PC-9 (cell line): Measurements from ENCODE around the gene SMAD1. TPM values are rescaled to one million over a fixed set of nuclear protein-coding genes. Genes with fewer than 3 reads are reported as not detected.

Experiments
- BruUV-seq: library from RNA; stranded (reverse); fragments of 400-500 nt; replicated peaks from 2 replicates; lab custom pipeline; 2021; lab: Mats Ljungman, UMichigan
- CTCF ChIA-PET: fragments of 300-600 bp; sonication (Branson Sonifier 250); formaldehyde crosslinking; loops from one replicate; lab custom pipeline; 2022; ENCODE audit warnings: antibody characterized with exemption; lab: Charles Lee
- POLR2A ChIA-PET: fragments of 300-600 bp; sonication (Branson Sonifier 250); formaldehyde crosslinking; loops from one replicate; lab custom pipeline; 2022; ENCODE audit warnings: antibody characterized with exemption; ENCODE audit not compliant: unreplicated experiment; lab: Charles Lee
- DNase-seq, 2 experiments: peaks; one replicate each; pipeline versions ENCODE4 v3.0.0 to v3.0.0-alpha.2; 2015 to 2022; ENCODE audit warnings: mixed read lengths in 1 of 2
- H2AFZ ChIP-seq: fragments of 200-600 bp; sonication (generic); 2 replicates; pipeline ENCODE4 v1.8.1; 2017; ENCODE audit warnings: antibody characterized with exemption
- H3F3A ChIP-seq: fragments of 200-600 bp; sonication (generic); 2 replicates; pipeline ENCODE4 v1.8.1; 2017; ENCODE audit warnings: antibody characterized with exemption, mild to moderate bottlenecking, low read depth; ENCODE audit not compliant: insufficient read depth
- H3K27ac ChIP-seq: fragments of 200-600 bp; sonication (generic); 2 replicates; pipeline ENCODE4 v1.6.1; 2016; ENCODE audit warnings: mixed run types
- H3K27me3 ChIP-seq: fragments of 200-600 bp; sonication (generic); 2 replicates; pipeline ENCODE4 v1.6.1; 2016; ENCODE audit warnings: low read depth, mixed run types; ENCODE audit not compliant: insufficient read depth
- H3K36me3 ChIP-seq: fragments of 200-600 bp; sonication (generic); 2 replicates; pipeline ENCODE4 v1.6.1; 2016; ENCODE audit warnings: low read depth, mixed run types
- H3K4me1 ChIP-seq: fragments of 200-600 bp; sonication (generic); replicated peaks from 2 replicates; pipeline ENCODE4 v1.6.1; 2016; ENCODE audit warnings: mixed run types; ENCODE audit not compliant: insufficient read depth
- H3K4me2 ChIP-seq: fragments of 200-600 bp; sonication (generic); 2 replicates; pipeline ENCODE4 v1.6.1; 2017; ENCODE audit warnings: mixed run types
- H3K4me3 ChIP-seq: fragments of 200-600 bp; sonication (generic); 2 replicates; pipeline ENCODE4 v1.6.1; 2016; ENCODE audit warnings: mixed run types
- H3K79me2 ChIP-seq: fragments of 200-600 bp; sonication (generic); 2 replicates; pipeline ENCODE4 v1.6.1; 2017; ENCODE audit warnings: low read depth, mixed run types
- H3K9me2 ChIP-seq: fragments of 200-600 bp; sonication (generic); 2 replicates; pipeline ENCODE4 v1.8.1; 2017; ENCODE audit warnings: mild to moderate bottlenecking; ENCODE audit not compliant: insufficient read depth
- H3K9me3 ChIP-seq: fragments of 200-600 bp; sonication (generic); 2 replicates; pipeline ENCODE4 v1.8.1; 2016; ENCODE audit warnings: low read depth; ENCODE audit not compliant: insufficient read depth
- H4K20me1 ChIP-seq: fragments of 200-600 bp; sonication (generic); 2 replicates; pipeline ENCODE4 v1.8.1; 2017; ENCODE audit not compliant: insufficient read depth
- CTCF ChIP-seq: fragments of 200-600 bp; sonication (generic); conservative IDR thresholded peaks from 2 replicates; pipeline ENCODE4 v1.6.1; 2017; ENCODE audit warnings: mixed run types, antibody characterized with exemption, mild to moderate bottlenecking, moderate library complexity
- EZH2 ChIP-seq: fragments of 200-600 bp; sonication (generic); IDR thresholded peaks from 2 replicates; pipeline ENCODE4 v1.8.0; 2017; ENCODE audit warnings: antibody characterized with exemption, low read depth
- intact Hi-C: fragments of 100-400 bp; cut with micrococcal nuclease; formaldehyde crosslinking; loops from one replicate; pipeline ENCODE4 v1.10.0; 2022; ENCODE audit not compliant: unreplicated experiment
- total RNA-seq: library from RNA; stranded (reverse); gene quantifications from 2 replicates; pipeline ENCODE4 v1.2.3, GENCODE V29; 2021

Gene SMAD1
- total RNA-seq, 1 experiment from 2014 or later = 15.1 TPM

GRCh38 chr4:145451895-145452294 lies 29.8 kb upstream of the SMAD1 start:
- H3K36me3 ChIP-seq = no peaks in the 10 kb centered on the region
- no peak overlapping the region for H3K4me3 ChIP-seq
- no peaks in the 10 kb centered on the region for H3K4me1 ChIP-seq
- H4K20me1 ChIP-seq = no peaks in the 10 kb centered on the region
- no peaks in the 10 kb centered on the region for H3K27me3 ChIP-seq
- POLR2A ChIA-PET = no interaction called here
- no peak for DNase-seq
- TF ChIP-seq CTCF = no peak
- TF ChIP-seq EZH2 = no peak
- no peaks in the 10 kb centered on the region for H3K79me2 ChIP-seq
- intact Hi-C loops = no loop called here
- H3F3A ChIP-seq = no peaks in the 10 kb centered on the region
- no peak overlapping the region for H3K27ac ChIP-seq
- no peak overlapping the region for H3K4me2 ChIP-seq
- H3K9me2 ChIP-seq = no peaks in the 10 kb centered on the region
- no peaks in the 10 kb centered on the region; the same call in 1 of the 2 replicates for H3K9me3 ChIP-seq
- CTCF ChIA-PET = no interaction called here
- no TSS peak for BruUV-seq
- no peak overlapping the region for H2AFZ ChIP-seq

GRCh38 chr4:145452447-145453162 lies 29.0 kb upstream of the SMAD1 start:
- no peak for TF ChIP-seq EZH2
- no peak for TF ChIP-seq CTCF
- Histone ChIP-seq H4K20me1 (no peaks in the 10 kb centered on the region), H3K36me3 (no peaks in the 10 kb centered on the region), H3F3A (no peaks in the 10 kb centered on the region), H3K4me2 (no peak overlapping the region), H3K27ac (no peak overlapping the region), H3K4me1 (no peaks in the 10 kb centered on the region), H3K4me3 (no peak overlapping the region), H3K27me3 (no peaks in the 10 kb centered on the region), H3K9me2 (no peaks in the 10 kb centered on the region), H2AFZ (no peak overlapping the region), H3K9me3 (no peaks in the 10 kb centered on the region; the same call in 1 of the 2 replicates), H3K79me2 (no peaks in the 10 kb centered on the region)
- ChIA-PET CTCF (no interaction called here), POLR2A (no interaction called here)
- no TSS peak for BruUV-seq
- peak in 1 of 2 experiments; percentile 45 for DNase-seq
- intact Hi-C loops = no loop called here

- no peaks in the 10 kb centered on the region; the same call in 1 of the 2 replicates for H3K9me3 ChIP-seq
- ChIA-PET CTCF (no interaction called here), POLR2A (interaction anchor here (0.7 kb wide), 1 partner anchor 457 kb away, joined by 3 read pairs; no protein-coding TSS in a partner anchor)
- H3K36me3 ChIP-seq = no peaks in the 10 kb centered on the region
- H3K4me1 ChIP-seq = no peaks in the 10 kb centered on the region
- no peaks in the 10 kb centered on the region for H3F3A ChIP-seq
- no TSS peak for BruUV-seq
- H4K20me1 ChIP-seq = no peaks in the 10 kb centered on the region
- no peak overlapping the region for H3K4me3 ChIP-seq
- intact Hi-C loops = no loop called here
- H3K27ac ChIP-seq = no peak overlapping the region
- no peak for TF ChIP-seq EZH2
- TF ChIP-seq CTCF = no peak
- no peak for DNase-seq
- H2AFZ ChIP-seq = no peak overlapping the region
- H3K9me2 ChIP-seq = no peaks in the 10 kb centered on the region
- no peaks in the 10 kb centered on the region for H3K79me2 ChIP-seq
- no peak overlapping the region for H3K4me2 ChIP-seq
- H3K27me3 ChIP-seq = no peaks in the 10 kb centered on the region
Observed at GRCh38 chr4:145453163-145453520, 28.5 kb upstream of the SMAD1 start.
